HepG2 (cell line): ENCODE results near the gene ABCC8. TPM values are rescaled to one million over a fixed set of nuclear protein-coding genes. Genes with fewer than 3 reads are reported as not detected.

Source experiments
- CC2D1A ChIP-seq: sonication (generic); formaldehyde crosslinking; IDR thresholded peaks from 2 replicates; pipeline ENCODE4 v1.8.1; 2023; ENCODE audit warnings: mild to moderate bottlenecking, missing genetic modification reagents
- EP300 ChIP-seq, 3 experiments: sonication (generic) in 1 of 3; formaldehyde crosslinking in 1 of 3; IDR thresholded peaks; 2 replicates each; pipeline versions ENCODE4 v1.5.1 to v1.6.1; 2011 to 2020; ENCODE audit warnings: low read depth in 2 of 3, low read length in 2 of 3, borderline replicate concordance in 1 of 3, improper control_type of control experiment in 1 of 3, mild to moderate bottlenecking in 1 of 3, missing genetic modification reagents in 1 of 3, moderate library complexity in 1 of 3
- FOSL2 ChIP-seq: sonication (generic); formaldehyde crosslinking; IDR thresholded peaks from 2 replicates; pipeline ENCODE4 v1.4.0; 2020; ENCODE audit warnings: missing genetic modification reagents
- HDAC1 ChIP-seq: sonication (generic); formaldehyde crosslinking; IDR thresholded peaks from 2 replicates; pipeline ENCODE4 v1.5.1; 2020; ENCODE audit warnings: mild to moderate bottlenecking, missing genetic modification reagents
- HIVEP1 ChIP-seq: sonication (generic); formaldehyde crosslinking; IDR thresholded peaks from 2 replicates; pipeline ENCODE4 v1.4.0; 2020; ENCODE audit warnings: mild to moderate bottlenecking, missing genetic modification reagents
- IRF2 ChIP-seq: IDR thresholded peaks from 2 replicates; pipeline ENCODE4 v1.6.1; 2018; ENCODE audit warnings: missing genetic modification reagents, missing compliant biosample characterization
- JUNB ChIP-seq: sonication (generic); formaldehyde crosslinking; IDR thresholded peaks from 2 replicates; pipeline ENCODE4 v1.8.0; 2022; ENCODE audit warnings: missing genetic modification reagents, mild to moderate bottlenecking, borderline replicate concordance
- KLF16 ChIP-seq, 2 experiments: sonication (generic) in 1 of 2; formaldehyde crosslinking in 1 of 2; IDR thresholded peaks; 2 replicates each; pipeline versions ENCODE4 v1.6.1 to v1.8.0; 2016 to 2023; ENCODE audit warnings: missing genetic modification reagents in 2 of 2, missing compliant biosample characterization in 1 of 2
- LCORL ChIP-seq, 2 experiments: fragments of 450-650 bp in 1 of 2; sonication (generic) in 1 of 2; formaldehyde crosslinking in 1 of 2; IDR thresholded peaks; 2 replicates each; pipeline versions ENCODE4 v1.5.0 to v1.6.1; 2017 to 2020; ENCODE audit warnings: antibody characterized with exemption in 1 of 2, missing genetic modification reagents in 1 of 2
- NR2F2 ChIP-seq: IDR thresholded peaks from 2 replicates; pipeline ENCODE4 v1.6.1; 2012; ENCODE audit warnings: low read depth, inconsistent platforms, borderline replicate concordance
- NR2F6 ChIP-seq, 2 experiments: IDR thresholded peaks; 2 replicates each; pipeline ENCODE4 v1.6.1; 2016; ENCODE audit warnings: antibody characterized with exemption in 1 of 2, mild to moderate bottlenecking in 1 of 2
- PITX1 ChIP-seq: sonication (generic); formaldehyde crosslinking; IDR thresholded peaks from 2 replicates; pipeline ENCODE4 v1.5.1; 2020; ENCODE audit warnings: mild to moderate bottlenecking, missing genetic modification reagents
- PPARG ChIP-seq: conservative IDR thresholded peaks from 2 replicates; pipeline ENCODE4 v1.6.1; 2016; ENCODE audit warnings: missing biosample characterization, missing genetic modification reagents
- RARA ChIP-seq: IDR thresholded peaks from 2 replicates; pipeline ENCODE4 v1.6.1; 2016; ENCODE audit warnings: missing genetic modification reagents, missing compliant biosample characterization
- RXRB ChIP-seq: IDR thresholded peaks from 2 replicates; pipeline ENCODE4 v1.6.1; 2016; ENCODE audit warnings: borderline replicate concordance, missing genetic modification reagents, missing compliant biosample characterization
- SALL1 ChIP-seq: sonication (generic); formaldehyde crosslinking; IDR thresholded peaks from 2 replicates; pipeline ENCODE4 v1.8.0; 2022; ENCODE audit warnings: mild to moderate bottlenecking, missing genetic modification reagents
- SAP130 ChIP-seq: IDR thresholded peaks from 2 replicates; pipeline ENCODE4 v1.6.1; 2016; ENCODE audit warnings: low read depth
- SOX13 ChIP-seq, 3 experiments: fragments of 450-650 bp in 1 of 3; sonication (generic) in 1 of 3; formaldehyde crosslinking in 1 of 3; IDR thresholded peaks in 2 of 3; conservative IDR thresholded peaks in 1 of 3; 2 replicates each; pipeline versions ENCODE4 v1.5.0 to v1.6.1; 2016 to 2020; ENCODE audit warnings: antibody characterized with exemption in 1 of 3, mild to moderate bottlenecking in 1 of 3, missing compliant biosample characterization in 1 of 3, missing genetic modification reagents in 1 of 3, moderate library complexity in 1 of 3
- TCF7 ChIP-seq: sonication (generic); IDR thresholded peaks from 2 replicates; pipeline ENCODE4 v1.6.1; 2016; ENCODE audit warnings: antibody characterized with exemption, low read depth
- XRCC5 ChIP-seq: fragments of 200-400 bp; formaldehyde crosslinking; optimal IDR thresholded peaks from 2 replicates; pipeline ENCODE3; 2017; ENCODE audit warnings: mild to moderate bottlenecking, low read length
- ZBTB21 ChIP-seq: sonication (generic); formaldehyde crosslinking; IDR thresholded peaks from 2 replicates; pipeline ENCODE4 v1.4.0; 2020; ENCODE audit warnings: missing genetic modification reagents
- ZNF160 ChIP-seq: sonication (generic); formaldehyde crosslinking; IDR thresholded peaks from 2 replicates; pipeline ENCODE4 v1.8.0; 2022; ENCODE audit warnings: mild to moderate bottlenecking, inconsistent platforms, missing genetic modification reagents
- ZNF33B ChIP-seq: sonication (generic); formaldehyde crosslinking; IDR thresholded peaks from 2 replicates; pipeline ENCODE4 v1.5.1; 2020; ENCODE audit warnings: mild to moderate bottlenecking, missing genetic modification reagents
- ZNF556 ChIP-seq: sonication (generic); formaldehyde crosslinking; IDR thresholded peaks from 2 replicates; pipeline ENCODE4 v1.4.0; 2020; ENCODE audit warnings: mild to moderate bottlenecking, missing genetic modification reagents, borderline replicate concordance
- polyA plus RNA-seq, 8 experiments: library from polyadenylated mRNA; depleted of rRNA in 3 of 8; stranded (reverse) in 7 of 8; unstranded in 1 of 8; fragments of >200 nt; fragmentation: Illumina TruSeq in 4 of 8; extraction: Trizol in 4 of 8; gene quantifications; 2 replicates each; pipeline versions ENCODE4 v1.2.1 to v1.2.3, GENCODE V29; 2011 to 2016; ENCODE audit warnings: low read depth in 4 of 8, missing spikeins in 1 of 8, mixed read lengths in 1 of 8; ENCODE audit not compliant: insufficient read depth in 1 of 8
- total RNA-seq, 5 experiments: library from RNA; depleted of rRNA; stranded (reverse); fragments of >200 nt; fragmentation: Illumina TruSeq; extraction: Trizol; gene quantifications; 2 replicates each; pipeline ENCODE4 v1.2.3, GENCODE V29; 2016; ENCODE audit warnings: low read depth in 1 of 5
- TF ChIP-seq, protein P1 (sequence below): sonication (generic); formaldehyde crosslinking; IDR thresholded peaks from 2 replicates; pipeline ENCODE4 v1.4.0; 2020; ENCODE audit warnings: missing genetic modification reagents, borderline replicate concordance
- TF ChIP-seq, protein P2 (sequence below): sonication (generic); formaldehyde crosslinking; IDR thresholded peaks from 2 replicates; pipeline ENCODE4 v1.5.0; 2020; ENCODE audit warnings: mild to moderate bottlenecking, missing genetic modification reagents, borderline replicate concordance

Gene ABCC8
- total and polyA plus RNA-seq, 2 of the 13 experiments (the other 11 are each of a cell fraction or from before 2014, with no cell fraction given) = not detected

DNA sequence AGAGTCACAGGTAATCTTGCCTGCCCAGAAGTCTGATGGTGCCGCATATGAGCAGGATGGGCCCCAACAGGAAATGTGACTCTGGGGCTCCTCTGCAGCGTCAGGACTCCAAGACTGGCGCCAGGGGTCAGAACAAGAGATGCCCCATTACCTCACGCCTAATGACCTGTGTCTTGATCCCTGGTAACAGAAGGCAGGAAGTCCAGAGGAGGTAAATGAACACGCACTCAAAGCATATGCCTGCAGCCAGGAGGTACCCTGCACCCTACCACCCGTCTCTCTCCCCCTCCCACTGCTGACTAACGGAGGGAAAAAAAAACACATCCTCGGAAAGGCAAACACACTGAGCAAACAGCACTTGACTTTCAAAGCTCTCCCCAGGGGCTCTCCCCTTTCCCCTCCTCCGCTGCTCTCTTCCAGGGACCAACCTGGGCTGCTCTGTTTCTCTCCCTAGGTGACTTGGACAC, 37.3 kb downstream of the ABCC8 start (continued):
- TF ChIP-seq, protein P1, sequence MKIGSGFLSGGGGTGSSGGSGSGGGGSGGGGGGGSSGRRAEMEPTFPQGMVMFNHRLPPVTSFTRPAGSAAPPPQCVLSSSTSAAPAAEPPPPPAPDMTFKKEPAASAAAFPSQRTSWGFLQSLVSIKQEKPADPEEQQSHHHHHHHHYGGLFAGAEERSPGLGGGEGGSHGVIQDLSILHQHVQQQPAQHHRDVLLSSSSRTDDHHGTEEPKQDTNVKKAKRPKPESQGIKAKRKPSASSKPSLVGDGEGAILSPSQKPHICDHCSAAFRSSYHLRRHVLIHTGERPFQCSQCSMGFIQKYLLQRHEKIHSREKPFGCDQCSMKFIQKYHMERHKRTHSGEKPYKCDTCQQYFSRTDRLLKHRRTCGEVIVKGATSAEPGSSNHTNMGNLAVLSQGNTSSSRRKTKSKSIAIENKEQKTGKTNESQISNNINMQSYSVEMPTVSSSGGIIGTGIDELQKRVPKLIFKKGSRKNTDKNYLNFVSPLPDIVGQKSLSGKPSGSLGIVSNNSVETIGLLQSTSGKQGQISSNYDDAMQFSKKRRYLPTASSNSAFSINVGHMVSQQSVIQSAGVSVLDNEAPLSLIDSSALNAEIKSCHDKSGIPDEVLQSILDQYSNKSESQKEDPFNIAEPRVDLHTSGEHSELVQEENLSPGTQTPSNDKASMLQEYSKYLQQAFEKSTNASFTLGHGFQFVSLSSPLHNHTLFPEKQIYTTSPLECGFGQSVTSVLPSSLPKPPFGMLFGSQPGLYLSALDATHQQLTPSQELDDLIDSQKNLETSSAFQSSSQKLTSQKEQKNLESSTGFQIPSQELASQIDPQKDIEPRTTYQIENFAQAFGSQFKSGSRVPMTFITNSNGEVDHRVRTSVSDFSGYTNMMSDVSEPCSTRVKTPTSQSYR (CRISPR knock-in tag) = peak; percentile 60; the same call in 1 of the 2 replicates
- TF ChIP-seq HIVEP1 (CRISPR knock-in tag) = no peak
- TF ChIP-seq HDAC1 (CRISPR knock-in tag) = peak; percentile 84
- no peak for TF ChIP-seq CC2D1A (CRISPR knock-in tag)
- peak; percentile 82 for TF ChIP-seq PPARG (CRISPR knock-in tag)
- peak; percentile 55; the same call in 1 of the 2 replicates for TF ChIP-seq ZNF556
- TF ChIP-seq XRCC5 = peak; percentile 88
- TF ChIP-seq LCORL (IDR thresholded peaks at IDR 0.05) = no peak
- 0 out of 2 replicates have a peak, but pooled peaks have one; percentile 20 for TF ChIP-seq LCORL (CRISPR knock-in tag; IDR thresholded peaks at IDR 0.05)
- peak; percentile 51; the same call in 1 of the 2 replicates for TF ChIP-seq SAP130
- TF ChIP-seq, protein P2, sequence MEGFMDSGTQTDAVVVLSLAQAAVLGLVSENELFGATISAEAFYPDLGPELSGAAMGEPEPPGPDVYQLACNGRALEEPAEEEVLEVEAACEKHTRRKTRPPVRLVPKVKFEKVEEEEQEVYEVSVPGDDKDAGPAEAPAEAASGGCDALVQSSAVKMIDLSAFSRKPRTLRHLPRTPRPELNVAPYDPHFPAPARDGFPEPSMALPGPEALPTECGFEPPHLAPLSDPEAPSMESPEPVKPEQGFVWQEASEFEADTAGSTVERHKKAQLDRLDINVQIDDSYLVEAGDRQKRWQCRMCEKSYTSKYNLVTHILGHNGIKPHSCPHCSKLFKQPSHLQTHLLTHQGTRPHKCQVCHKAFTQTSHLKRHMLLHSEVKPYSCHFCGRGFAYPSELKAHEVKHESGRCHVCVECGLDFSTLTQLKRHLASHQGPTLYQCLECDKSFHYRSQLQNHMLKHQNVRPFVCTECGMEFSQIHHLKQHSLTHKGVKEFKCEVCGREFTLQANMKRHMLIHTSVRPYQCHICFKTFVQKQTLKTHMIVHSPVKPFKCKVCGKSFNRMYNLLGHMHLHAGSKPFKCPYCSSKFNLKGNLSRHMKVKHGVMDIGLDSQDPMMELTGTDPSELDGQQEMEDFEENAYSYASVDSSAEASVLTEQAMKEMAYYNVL (CRISPR knock-in tag) = 0 out of 2 replicates have a peak, but pooled peaks have one; percentile 32
- TF ChIP-seq SOX13 (IDR thresholded peaks at IDR 0.05) = no peak
- peak in 1 of 2 experiments; percentile 45; a peak in 1 of 4 replicates for TF ChIP-seq SOX13 (CRISPR knock-in tag; conservative IDR thresholded peaks at IDR 0.05 in 1 of 2, IDR thresholded peaks at IDR 0.05 in 1 of 2)
- peak; percentile 21; the same call in 1 of the 2 replicates for TF ChIP-seq ZBTB21 (CRISPR knock-in tag)
- peak; percentile 54; the same call in 1 of the 2 replicates for TF ChIP-seq IRF2 (CRISPR knock-in tag)
- TF ChIP-seq RARA (CRISPR knock-in tag) = peak; percentile 83
- TF ChIP-seq TCF7 = peak; percentile 61
- 0 out of 2 replicates have a peak, but pooled peaks have one; percentile 47 for TF ChIP-seq NR2F6 (IDR thresholded peaks at IDR 0.05)
- TF ChIP-seq NR2F6 (CRISPR knock-in tag; IDR thresholded peaks at IDR 0.05) = peak; percentile 66
- TF ChIP-seq ZNF33B (CRISPR knock-in tag) = no peak
- TF ChIP-seq KLF16 (CRISPR knock-in tag; IDR thresholded peaks at IDR 0.05) = peak in 1 of 2 experiments; percentile 56; a peak in 1 of 4 replicates
- peak; percentile 61; the same call in 1 of the 2 replicates for TF ChIP-seq NR2F2
- TF ChIP-seq SALL1 = peak; percentile 68
- peak; percentile 79 for TF ChIP-seq RXRB (CRISPR knock-in tag)
- TF ChIP-seq FOSL2 (CRISPR knock-in tag) = peak; percentile 85
- TF ChIP-seq EP300 (IDR thresholded peaks at IDR 0.05; ENCODE audit: low read depth in 2 of 2, low read length in 2 of 2) = peak in 1 of 2 experiments; percentile 54; a peak in 2 of 4 replicates
- TF ChIP-seq EP300 (CRISPR knock-in tag; IDR thresholded peaks at IDR 0.05; ENCODE audit: borderline replicate concordance) = no peak
- TF ChIP-seq ZNF160 (CRISPR knock-in tag) = no peak
- TF ChIP-seq JUNB = 0 out of 2 replicates have a peak, but pooled peaks have one; percentile 48
- TF ChIP-seq PITX1 (CRISPR knock-in tag) = peak; percentile 61; the same call in 1 of the 2 replicates
